Glomerular visceral epithelial cell (primary cell): ENCODE measurements around the gene C8A.

ENCODE experiments used
- DNase-seq: peaks from one replicate; pipeline ENCODE4 v3.0.0-alpha.2; 2016; ENCODE audit errors: extremely low spot score

Gene C8A

GRCh38 chr1:56837244-56837939 lies 17.2 kb upstream of the C8A start:
- peak; percentile 33 for DNase-seq

- DNase-seq: no peak
Observed at GRCh38 chr1:56838759-56839158, 15.8 kb upstream of the C8A start.

GRCh38 chr1:56843544-56843943 lies 11.1 kb upstream of the C8A start:
- no peak for DNase-seq

- no peak for DNase-seq
Observed at GRCh38 chr1:56844545-56845136, 10.0 kb upstream of the C8A start.

- DNase-seq: no peak
Observed at GRCh38 chr1:56845343-56845742, 9.3 kb upstream of the C8A start.

- DNase-seq: no peak
Observed at GRCh38 chr1:56849750-56850149, 4.8 kb upstream of the C8A start.

- no peak for DNase-seq
Observed at GRCh38 chr1:56850411-56850810, 4.2 kb upstream of the C8A start.

- DNase-seq: no peak
Observed at GRCh38 chr1:56850922-56851321, 3.7 kb upstream of the C8A start.

GRCh38 chr1:56852476-56852875 lies 2.1 kb upstream of the C8A start:
- no peak for DNase-seq

- no peak for DNase-seq
Observed at GRCh38 chr1:56855190-56855589, 593 bp downstream of the C8A start.

- DNase-seq: no peak
Observed at GRCh38 chr1:56856186-56856585, 1.6 kb downstream of the C8A start.

GRCh38 chr1:56859287-56859686 lies 4.7 kb downstream of the C8A start:
- DNase-seq: no peak

- DNase-seq: no peak
Observed at GRCh38 chr1:56863265-56863992, 8.8 kb downstream of the C8A start.

GRCh38 chr1:56864430-56864829 lies 9.8 kb downstream of the C8A start:
- DNase-seq: no peak

GRCh38 chr1:56866656-56867055 lies 12.1 kb downstream of the C8A start:
- no peak for DNase-seq

GRCh38 chr1:56867491-56867890 lies 12.9 kb downstream of the C8A start:
- DNase-seq: no peak

- DNase-seq: no peak
Observed at GRCh38 chr1:56868761-56869160, 14.2 kb downstream of the C8A start.

GRCh38 chr1:56872597-56872996 lies 18.0 kb downstream of the C8A start:
- no peak for DNase-seq

- DNase-seq: no peak
Observed at GRCh38 chr1:56873213-56873612, 18.6 kb downstream of the C8A start.

- DNase-seq: no peak
Observed at GRCh38 chr1:56874689-56875088, 20.1 kb downstream of the C8A start.

GRCh38 chr1:56877973-56878372 lies 23.4 kb downstream of the C8A start:
- no peak for DNase-seq

- DNase-seq: no peak
Observed at GRCh38 chr1:56880774-56881173, 26.2 kb downstream of the C8A start.

- no peak for DNase-seq
Observed at GRCh38 chr1:56881417-56881816, 26.8 kb downstream of the C8A start.
